H1 (cell line): Measurements from ENCODE around the gene ULBP1. TPM values are rescaled to one million over a fixed set of nuclear protein-coding genes. Genes with fewer than 3 reads are reported as not detected.
A peak's percentile ranks its signal among the peaks of the same experiment; 100 is the strongest.

Experiments
- ASH2L ChIP-seq: fragments of 200-600, 300-600 bp; sonication (generic); IDR thresholded peaks from one replicate; pipeline ENCODE4 v1.7.1; 2017; ENCODE audit warnings: low read length
- CBX8 ChIP-seq: fragments of 300-800, 300-1000 bp; sonication (generic); IDR thresholded peaks from 2 replicates; pipeline ENCODE4 v1.7.1; 2016; ENCODE audit warnings: low read depth, low read length, borderline replicate concordance
- CEBPB ChIP-seq: IDR thresholded peaks from 2 replicates; pipeline ENCODE4 v1.6.1; 2012; ENCODE audit warnings: low read depth, low read length
- CREB1 ChIP-seq: IDR thresholded peaks from 2 replicates; pipeline ENCODE4 v1.6.1; 2012; ENCODE audit warnings: inconsistent platforms
- CTBP2 ChIP-seq: IDR thresholded peaks from 2 replicates; pipeline ENCODE4 v1.7.0; 2011; ENCODE audit warnings: borderline replicate concordance, mild to moderate bottlenecking, moderate library complexity, mixed read lengths, low read length; ENCODE audit not compliant: insufficient read depth, insufficient read length
- EP300 ChIP-seq, 2 experiments: IDR thresholded peaks; 1 replicate in 1 of 2; 2 replicates in 1 of 2; pipeline ENCODE4 v1.6.1; 2011 to 2012; ENCODE audit warnings: low read depth in 2 of 2, low read length in 2 of 2, mild to moderate bottlenecking in 2 of 2, borderline replicate concordance in 1 of 2, inconsistent platforms in 1 of 2, moderate library complexity in 1 of 2
- HDAC2 ChIP-seq, 2 experiments: fragments of 300-600 bp in 1 of 2; sonication (generic) in 1 of 2; IDR thresholded peaks; 2 replicates each; pipeline ENCODE4 v1.6.1; 2011 to 2012; ENCODE audit warnings: low read depth in 2 of 2, low read length in 2 of 2, mild to moderate bottlenecking in 2 of 2, moderate library complexity in 2 of 2, borderline replicate concordance in 1 of 2, inconsistent platforms in 1 of 2
- JUND ChIP-seq: IDR thresholded peaks from 2 replicates; pipeline ENCODE4 v1.6.1; 2011; ENCODE audit warnings: mild to moderate bottlenecking, improper control_type of control experiment, low read length
- POU5F1 ChIP-seq: IDR thresholded peaks from 2 replicates; pipeline ENCODE4 v1.6.1; 2011; ENCODE audit warnings: low read depth, mild to moderate bottlenecking, low read length, moderate library complexity
- RAD21 ChIP-seq, 2 experiments: IDR thresholded peaks in 1 of 2; conservative IDR thresholded peaks in 1 of 2; 2 replicates each; pipeline ENCODE4 v1.6.1; 2011; ENCODE audit warnings: low read depth in 2 of 2, low read length in 2 of 2, improper control_type of control experiment in 1 of 2, inconsistent platforms in 1 of 2, mild to moderate bottlenecking in 1 of 2, moderate library complexity in 1 of 2
- RBBP5 ChIP-seq: IDR thresholded peaks from 2 replicates; pipeline ENCODE4 v1.7.1; 2012; ENCODE audit warnings: low read depth, mild to moderate bottlenecking, inconsistent platforms, low read length, moderate library complexity, borderline replicate concordance
- SIN3A ChIP-seq, 2 experiments: IDR thresholded peaks in 1 of 2; conservative IDR thresholded peaks in 1 of 2; 2 replicates each; pipeline ENCODE4 v1.6.1; 2011 to 2012; ENCODE audit warnings: low read length in 2 of 2, improper control_type of control experiment in 1 of 2, low read depth in 1 of 2, mild to moderate bottlenecking in 1 of 2
- SP1 ChIP-seq: IDR thresholded peaks from 2 replicates; pipeline ENCODE4 v1.6.1; 2011; ENCODE audit warnings: low read depth, low read length
- TAF1 ChIP-seq: IDR thresholded peaks from 2 replicates; pipeline ENCODE4 v1.6.1; 2011; ENCODE audit warnings: mild to moderate bottlenecking, low read depth, low read length
- TAF7 ChIP-seq: optimal IDR thresholded peaks from 2 replicates; pipeline ENCODE3; 2011; ENCODE audit warnings: low read depth, mild to moderate bottlenecking, inconsistent platforms, low read length, moderate library complexity, borderline replicate concordance
- TBP ChIP-seq: IDR thresholded peaks from 2 replicates; pipeline ENCODE4 v1.6.1; 2011; ENCODE audit warnings: low read depth, low read length, improper control_type of control experiment
- TEAD4 ChIP-seq: IDR thresholded peaks from 2 replicates; pipeline ENCODE4 v1.6.1; 2012; ENCODE audit warnings: low read depth, low read length, inconsistent platforms, mixed read lengths
- polyA plus RNA-seq, 7 experiments: library from polyadenylated mRNA; depleted of rRNA in 3 of 7; stranded (reverse) in 5 of 7; unstranded in 2 of 7; fragments of >200 nt in 5 of 7; fragments of 200-250 nt in 2 of 7; gene quantifications; 1 replicate in 5 of 7; 2 replicates in 1 of 7; 4 replicates in 1 of 7; pipeline versions ENCODE4 v1.2.1 to v1.2.3, GENCODE V29; 2011 to 2013; ENCODE audit warnings: missing spikeins in 2 of 7, mixed read lengths in 2 of 7
- total RNA-seq: library from RNA; stranded (reverse); fragmentation: NEBNext Ultra II Directional; extraction: Animal tissue kit (Norgen Biotek cat#: 25700); gene quantifications from 2 replicates; pipeline ENCODE4 v1.2.1, GENCODE V29; 2021
- TF ChIP-seq, protein P1 (sequence below): IDR thresholded peaks from 2 replicates; pipeline ENCODE4 v1.6.1; 2011; ENCODE audit warnings: low read length, improper control_type of control experiment
- TF ChIP-seq, protein P2 (sequence below): IDR thresholded peaks from 2 replicates; pipeline ENCODE4 v1.6.1; 2011; ENCODE audit warnings: low read depth, mild to moderate bottlenecking, low read length; ENCODE audit not compliant: insufficient read depth
- TF ChIP-seq, protein P3 (sequence below): IDR thresholded peaks from 2 replicates; pipeline ENCODE4 v1.6.1; 2012; ENCODE audit warnings: inconsistent platforms

The ULBP1 gene
- total and polyA plus RNA-seq, 2 of the 8 experiments (the other 6 are each of a cell fraction or from before 2014, with no cell fraction given) = 0.32 to 0.60 TPM

DNA sequence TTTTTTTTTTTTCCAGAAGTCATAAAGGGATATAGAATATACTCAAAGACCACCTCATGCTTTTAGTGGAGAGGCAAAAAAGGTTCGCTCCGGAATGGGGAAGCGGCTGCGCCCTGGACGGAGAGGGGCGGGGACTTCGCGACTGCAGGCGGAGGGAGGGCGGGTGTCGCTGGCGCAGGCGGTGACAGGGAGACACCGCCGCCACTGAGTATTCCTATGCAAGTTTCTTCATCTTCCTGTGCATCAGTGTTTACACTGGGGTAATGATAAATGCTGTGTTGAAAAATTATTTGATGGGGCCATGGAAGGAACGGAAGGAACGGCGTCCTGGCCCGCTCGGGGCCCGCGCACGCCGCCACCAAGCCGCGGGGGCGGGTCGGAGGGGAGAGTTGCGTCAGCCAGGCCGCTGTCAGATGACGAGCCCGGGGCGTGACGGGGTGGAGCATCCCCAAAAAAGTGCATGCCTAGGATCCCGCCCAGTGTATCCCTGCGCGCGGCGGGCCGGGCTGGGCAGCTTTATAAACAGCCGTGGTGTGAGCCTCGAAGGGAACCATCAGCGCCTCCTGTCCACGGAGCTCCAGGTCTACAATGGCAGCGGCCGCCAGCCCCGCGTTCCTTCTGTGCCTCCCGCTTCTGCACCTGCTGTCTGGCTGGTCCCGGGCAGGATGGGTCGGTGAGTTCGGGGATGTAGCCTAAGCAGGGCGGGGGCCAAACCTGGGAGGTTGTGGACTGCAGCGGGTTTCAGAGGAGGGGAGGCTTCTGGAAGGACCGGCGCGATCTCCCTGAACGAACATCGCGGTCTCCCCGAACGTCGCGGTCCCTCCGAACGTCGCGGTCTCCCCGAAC lies at the start of gene ULBP1 (continued):
- TF ChIP-seq, protein P1, sequence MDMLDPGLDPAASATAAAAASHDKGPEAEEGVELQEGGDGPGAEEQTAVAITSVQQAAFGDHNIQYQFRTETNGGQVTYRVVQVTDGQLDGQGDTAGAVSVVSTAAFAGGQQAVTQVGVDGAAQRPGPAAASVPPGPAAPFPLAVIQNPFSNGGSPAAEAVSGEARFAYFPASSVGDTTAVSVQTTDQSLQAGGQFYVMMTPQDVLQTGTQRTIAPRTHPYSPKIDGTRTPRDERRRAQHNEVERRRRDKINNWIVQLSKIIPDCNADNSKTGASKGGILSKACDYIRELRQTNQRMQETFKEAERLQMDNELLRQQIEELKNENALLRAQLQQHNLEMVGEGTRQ = no peak
- TF ChIP-seq POU5F1 (no peak), CREB1 (peak; percentile 91), TAF7 (no peak), EP300 (IDR thresholded peaks at IDR 0.05; ENCODE audit: borderline replicate concordance in 1 of 2, low read depth in 2 of 2, low read length in 2 of 2) (no peak), CTBP2 (peak; percentile 81), TAF1 (peak; percentile 28), ASH2L (peak; percentile 46), JUND (peak; percentile 92), TBP (peak; percentile 48; the same call in 1 of the 2 replicates), CBX8 (no peak), RBBP5 (peak; percentile 33; the same call in 1 of the 2 replicates), SIN3A (conservative IDR thresholded peaks at IDR 0.05 in 1 of 2, IDR thresholded peaks at IDR 0.05 in 1 of 2; ENCODE audit: low read depth in 1 of 2, low read length in 2 of 2) (peak; percentile 69 to 92; a peak in 2 of 4 replicates), CEBPB (peak; percentile 98), RAD21 (IDR thresholded peaks at IDR 0.05 in 1 of 2, conservative IDR thresholded peaks at IDR 0.05 in 1 of 2; ENCODE audit: low read depth in 2 of 2, low read length in 2 of 2) (no peak), SP1 (peak; percentile 55; the same call in 1 of the 2 replicates), HDAC2 (IDR thresholded peaks at IDR 0.05; ENCODE audit: borderline replicate concordance in 1 of 2, low read depth in 2 of 2, low read length in 2 of 2) (0 out of 4 replicates have a peak, but pooled peaks have one; percentile 47 to 75), TEAD4 (no peak)
- TF ChIP-seq, protein P2, sequence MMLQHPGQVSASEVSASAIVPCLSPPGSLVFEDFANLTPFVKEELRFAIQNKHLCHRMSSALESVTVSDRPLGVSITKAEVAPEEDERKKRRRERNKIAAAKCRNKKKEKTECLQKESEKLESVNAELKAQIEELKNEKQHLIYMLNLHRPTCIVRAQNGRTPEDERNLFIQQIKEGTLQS = peak; percentile 94
- TF ChIP-seq, protein P3, sequence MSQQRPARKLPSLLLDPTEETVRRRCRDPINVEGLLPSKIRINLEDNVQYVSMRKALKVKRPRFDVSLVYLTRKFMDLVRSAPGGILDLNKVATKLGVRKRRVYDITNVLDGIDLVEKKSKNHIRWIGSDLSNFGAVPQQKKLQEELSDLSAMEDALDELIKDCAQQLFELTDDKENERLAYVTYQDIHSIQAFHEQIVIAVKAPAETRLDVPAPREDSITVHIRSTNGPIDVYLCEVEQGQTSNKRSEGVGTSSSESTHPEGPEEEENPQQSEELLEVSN = peak; percentile 63
